ENCODE results near the gene ACKR2. TPM values are rescaled to one million over a fixed set of nuclear protein-coding genes. Genes with fewer than 3 reads are reported as not detected.

The ACKR2 gene
- total and polyA plus RNA-seq, 2 donors (not counting 3 experiments of a cell fraction or from before 2014, with no cell fraction given), result 0.01 TPM; not detected in 1

DNA sequence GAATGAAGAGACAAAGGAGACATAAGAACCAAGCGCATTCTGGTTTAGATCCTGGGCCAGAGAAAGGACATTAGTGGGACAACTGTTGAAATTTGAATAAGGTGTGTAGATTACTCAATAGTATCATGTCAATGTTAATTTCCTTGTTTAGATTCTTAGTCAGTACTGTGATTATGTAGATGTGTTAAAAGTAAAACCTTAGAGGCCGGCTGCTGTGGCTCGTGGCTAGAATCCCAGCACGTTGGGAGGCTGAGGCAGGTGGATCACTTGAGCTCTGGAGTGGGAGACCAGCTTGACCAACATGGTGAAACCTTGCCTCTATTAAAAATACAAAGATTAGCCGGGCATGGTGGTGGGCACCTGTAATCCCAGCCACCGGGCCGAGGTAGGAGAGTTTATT, 39.8 kb downstream of the ACKR2 start:
- no peak overlapping the region for H3K4me3 ChIP-seq (replicated peaks in 1 of 3; ENCODE audit: insufficient read depth in 1 of 3, low read depth in 1 of 3, low read length in 3 of 3)
- ChIA-PET CTCF (interaction anchor here (5.4 kb wide), 1 partner anchor 9 kb away, joined by 27 read pairs; no protein-coding TSS in a partner anchor), POLR2A (no interaction called here)
- H3K9me1 ChIP-seq (replicated peaks; ENCODE audit: control insufficient read depth, extremely low read depth, insufficient read depth, low read length), result no peaks in the 10 kb centered on the region
- no peaks in the 10 kb centered on the region for H3K79me2 ChIP-seq (ENCODE audit: control insufficient read depth, insufficient read depth, low read length)
- dilution Hi-C loops (cut with MboI; ENCODE audit: extremely low pct_ligation_motif_present, low sequenced_read_pairs) (no loop called here), intact Hi-C loops (cut with micrococcal nuclease) (no loop called here)
- no peak overlapping the region for H3K4me2 ChIP-seq (ENCODE audit: insufficient read depth, low read length)
- FAIRE-seq (no peak), DNase-seq (ENCODE audit: low read depth, low spot score) (no peak)
- no TSS peak for BruUV-seq (replicated peaks)
- no peaks in the 10 kb centered on the region for H3K9me3 ChIP-seq (replicated peaks; ENCODE audit: control insufficient read depth, insufficient read depth, low read length)
- no peaks in the 10 kb centered on the region for H3K36me3 ChIP-seq (ENCODE audit: control insufficient read depth in 2 of 2, extremely low read depth in 1 of 2, insufficient read depth in 2 of 2, low read length in 2 of 2)
- H3K27me3 ChIP-seq (ENCODE audit: control insufficient read depth in 2 of 2, insufficient read depth in 2 of 2, low read length in 2 of 2), result peaks cover 1 to 17% of the 10 kb centered on the region in 2 experiments
- no peak overlapping the region for H3K27ac ChIP-seq (ENCODE audit: insufficient read depth, low read depth, low read length)
- no peaks in the 10 kb centered on the region for H3K4me1 ChIP-seq (ENCODE audit: control insufficient read depth, extremely low read depth, insufficient read depth, low read length)
- TF ChIP-seq POLR2A (IDR thresholded peaks at IDR 0.05; ENCODE audit: low read depth, low read length) (no peak), JUN (IDR thresholded peaks at IDR 0.05; ENCODE audit: borderline replicate concordance, insufficient read depth, insufficient read length, low read depth) (no peak), EZH2 (IDR thresholded peaks at IDR 0.05; ENCODE audit: borderline replicate concordance, low read depth, low read length, severe bottlenecking) (no peak), POLR2AphosphoS5 (IDR thresholded peaks at IDR 0.05; ENCODE audit: insufficient read depth, low read depth, low read length) (no peak), MYC (IDR thresholded peaks at IDR 0.05; ENCODE audit: low read depth, low read length) (no peak), FOS (IDR thresholded peaks at IDR 0.05; ENCODE audit: borderline replicate concordance, insufficient read depth, low read length) (no peak), GATA2 (IDR thresholded peaks at IDR 0.05; ENCODE audit: insufficient read depth, insufficient read length, low read depth, low read length) (no peak)
- TF ChIP-seq, protein P1, sequence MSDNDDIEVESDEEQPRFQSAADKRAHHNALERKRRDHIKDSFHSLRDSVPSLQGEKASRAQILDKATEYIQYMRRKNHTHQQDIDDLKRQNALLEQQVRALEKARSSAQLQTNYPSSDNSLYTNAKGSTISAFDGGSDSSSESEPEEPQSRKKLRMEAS (IDR thresholded peaks at IDR 0.05; ENCODE audit: insufficient read depth, insufficient read length), result no peak
- TF ChIP-seq, protein P2, sequence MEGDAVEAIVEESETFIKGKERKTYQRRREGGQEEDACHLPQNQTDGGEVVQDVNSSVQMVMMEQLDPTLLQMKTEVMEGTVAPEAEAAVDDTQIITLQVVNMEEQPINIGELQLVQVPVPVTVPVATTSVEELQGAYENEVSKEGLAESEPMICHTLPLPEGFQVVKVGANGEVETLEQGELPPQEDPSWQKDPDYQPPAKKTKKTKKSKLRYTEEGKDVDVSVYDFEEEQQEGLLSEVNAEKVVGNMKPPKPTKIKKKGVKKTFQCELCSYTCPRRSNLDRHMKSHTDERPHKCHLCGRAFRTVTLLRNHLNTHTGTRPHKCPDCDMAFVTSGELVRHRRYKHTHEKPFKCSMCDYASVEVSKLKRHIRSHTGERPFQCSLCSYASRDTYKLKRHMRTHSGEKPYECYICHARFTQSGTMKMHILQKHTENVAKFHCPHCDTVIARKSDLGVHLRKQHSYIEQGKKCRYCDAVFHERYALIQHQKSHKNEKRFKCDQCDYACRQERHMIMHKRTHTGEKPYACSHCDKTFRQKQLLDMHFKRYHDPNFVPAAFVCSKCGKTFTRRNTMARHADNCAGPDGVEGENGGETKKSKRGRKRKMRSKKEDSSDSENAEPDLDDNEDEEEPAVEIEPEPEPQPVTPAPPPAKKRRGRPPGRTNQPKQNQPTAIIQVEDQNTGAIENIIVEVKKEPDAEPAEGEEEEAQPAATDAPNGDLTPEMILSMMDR (IDR thresholded peaks at IDR 0.05; ENCODE audit: extremely low read depth in 1 of 2, insufficient read depth in 1 of 2, low read depth in 1 of 2, low read length in 2 of 2), result no peak
- H3K9ac ChIP-seq (replicated peaks; ENCODE audit: extremely low read depth, insufficient read depth, low read length), result no peak overlapping the region
- H4K20me1 ChIP-seq (replicated peaks; ENCODE audit: control insufficient read depth, extremely low read depth, insufficient read depth, low read length), result no peaks in the 10 kb centered on the region
- no peak overlapping the region for H2AFZ ChIP-seq (ENCODE audit: low read depth, low read length)

Data from endothelial cell of umbilical vein (primary cell).